Measurements from ENCODE around the gene C11orf21. TPM values are rescaled to one million over a fixed set of nuclear protein-coding genes. Genes with fewer than 3 reads are reported as not detected.
A peak's percentile ranks its signal among the peaks of the same experiment; 100 is the strongest.

Gene C11orf21
- total RNA-seq, 1 donor = not detected

- TF ChIP-seq CTCF (IDR thresholded peaks at IDR 0.05; ENCODE audit: insufficient read depth, low read depth, low read length) = no peak
Observed at GRCh38 chr11:2316169-2316962, 14.6 kb upstream of the C11orf21 start.

GRCh38 chr11:2315395-2316168 is 13.9 kb upstream of the C11orf21 start:
- DNase-seq (ENCODE audit: low read depth) = no peak
- no peak for TF ChIP-seq CTCF (IDR thresholded peaks at IDR 0.05; ENCODE audit: insufficient read depth, low read depth, low read length)
- H3K4me3 ChIP-seq (ENCODE audit: low read depth, low read length) = no peak overlapping the region

More at GRCh38 chr11:2316169-2316962, 14.6 kb upstream of the C11orf21 start:
- DNase-seq (ENCODE audit: low read depth) = no peak
- no peak overlapping the region for H3K4me3 ChIP-seq (ENCODE audit: low read depth, low read length)

GRCh38 chr11:2314525-2315394 is 13.0 kb upstream of the C11orf21 start:
- DNase-seq (ENCODE audit: low read depth) = peak; percentile 87
- no peak for TF ChIP-seq CTCF (IDR thresholded peaks at IDR 0.05; ENCODE audit: insufficient read depth, low read depth, low read length)
- H3K4me3 ChIP-seq (ENCODE audit: low read depth, low read length) = no peak overlapping the region

- H3K4me3 ChIP-seq (ENCODE audit: low read depth, low read length) = no peak overlapping the region
- DNase-seq (ENCODE audit: low read depth) = no peak
- TF ChIP-seq CTCF (IDR thresholded peaks at IDR 0.05; ENCODE audit: insufficient read depth, low read depth, low read length) = no peak
Observed at GRCh38 chr11:2314136-2314524, 12.4 kb upstream of the C11orf21 start.

GRCh38 chr11:2313051-2313951 is 11.6 kb upstream of the C11orf21 start:
- DNase-seq (ENCODE audit: low read depth) = no peak
- H3K4me3 ChIP-seq (ENCODE audit: low read depth, low read length) = no peak overlapping the region
- no peak for TF ChIP-seq CTCF (IDR thresholded peaks at IDR 0.05; ENCODE audit: insufficient read depth, low read depth, low read length)

Measured in fibroblast of villous mesenchyme (primary cell).